PC-3 (cell line): ENCODE measurements around the gene PCAT7. TPM values are rescaled to one million over a fixed set of nuclear protein-coding genes. Genes with fewer than 3 reads are reported as not detected.

Experiments used
- ATAC-seq: fragments of 200-7000 bp; cut with Tn5 transposase; 2 replicates; pipeline ENCODE4 v1.9.1; 2020; ENCODE audit warnings: mild to moderate bottlenecking, moderate library complexity
- BruUV-seq: library from RNA; stranded (reverse); fragments of 400-500 nt; replicated peaks from 2 replicates; lab custom pipeline; 2021; lab: Mats Ljungman, UMichigan
- CTCF ChIA-PET: fragments of 300-600 bp; sonication (Branson Sonifier 250); formaldehyde crosslinking; loops from one replicate; lab custom pipeline; 2022; ENCODE audit warnings: antibody characterized with exemption; lab: Charles Lee
- POLR2A ChIA-PET: fragments of 300-600 bp; sonication (Branson Sonifier 250); formaldehyde crosslinking; loops from one replicate; lab custom pipeline; 2022; ENCODE audit warnings: antibody characterized with exemption; ENCODE audit not compliant: unreplicated experiment; lab: Charles Lee
- DNase-seq: peaks from one replicate; pipeline ENCODE4 v3.0.0-alpha.2; 2015
- H2AFZ ChIP-seq: fragments of 300-600 bp; sonication (generic); 2 replicates; pipeline ENCODE4 v1.6.0; 2016; ENCODE audit warnings: antibody characterized with exemption, low read length
- H3F3A ChIP-seq: fragments of 300-600 bp; sonication (generic); one replicate; pipeline ENCODE4 v1.6.0; 2017; ENCODE audit warnings: antibody characterized with exemption, low read length, control low read depth, mild to moderate bottlenecking; ENCODE audit not compliant: unreplicated experiment
- H3K27ac ChIP-seq: fragments of 300-600 bp; sonication (generic); 2 replicates; pipeline ENCODE4 v1.5.1; 2016; ENCODE audit warnings: mild to moderate bottlenecking, low read length
- H3K27me3 ChIP-seq: fragments of 300-600 bp; sonication (generic); 2 replicates; pipeline ENCODE4 v1.6.1; 2016; ENCODE audit warnings: low read length, mixed read lengths
- H3K36me3 ChIP-seq: fragments of 300-600 bp; sonication (generic); 2 replicates; pipeline ENCODE4 v1.6.1; 2016; ENCODE audit warnings: low read depth, mixed run types, low read length, mixed read lengths
- H3K4me1 ChIP-seq: fragments of 300-600 bp; sonication (generic); 2 replicates; pipeline ENCODE4 v1.5.1; 2016; ENCODE audit warnings: low read length; ENCODE audit not compliant: insufficient read depth
- H3K4me2 ChIP-seq: fragments of 300-600 bp; sonication (generic); 2 replicates; pipeline ENCODE4 v1.6.0; 2016; ENCODE audit warnings: low read length
- H3K4me3 ChIP-seq: fragments of 300-600 bp; sonication (generic); 2 replicates; pipeline ENCODE4 v1.5.1; 2016; ENCODE audit warnings: mild to moderate bottlenecking, low read length, mixed read lengths
- H3K79me2 ChIP-seq: fragments of 300-600 bp; sonication (generic); 2 replicates; pipeline ENCODE4 v1.6.1; 2017; ENCODE audit warnings: low read length, mixed read lengths
- H3K9ac ChIP-seq: fragments of 300-600 bp; sonication (generic); 2 replicates; pipeline ENCODE4 v1.6.0; 2016; ENCODE audit warnings: mild to moderate bottlenecking, low read length
- H3K9me2 ChIP-seq: fragments of 300-600 bp; sonication (generic); replicated peaks from 2 replicates; pipeline ENCODE4 v1.6.1; 2016; ENCODE audit warnings: mixed run types, low read length, mixed read lengths
- H3K9me3 ChIP-seq: fragments of 300-600 bp; sonication (generic); 2 replicates; pipeline ENCODE4 v1.6.1; 2016; ENCODE audit warnings: low read length, mixed read lengths
- H4K20me1 ChIP-seq: fragments of 300-600 bp; sonication (generic); 2 replicates; pipeline ENCODE4 v1.6.1; 2016; ENCODE audit warnings: low read length, mixed read lengths
- CTCF ChIP-seq: fragments of 300-600 bp; sonication (generic); conservative IDR thresholded peaks from 2 replicates; pipeline ENCODE4 v1.5.1; 2017; ENCODE audit warnings: antibody characterized with exemption, low read depth, mild to moderate bottlenecking, low read length
- EZH2 ChIP-seq: fragments of 300-600 bp; sonication (generic); IDR thresholded peaks from one replicate; pipeline ENCODE4 v1.6.1; 2017; ENCODE audit warnings: antibody characterized with exemption, mild to moderate bottlenecking, low read length; ENCODE audit not compliant: unreplicated experiment
- EZH2phosphoT487 ChIP-seq: fragments of 300-600 bp; sonication (generic); IDR thresholded peaks from 2 replicates; pipeline ENCODE4 v1.6.1; 2018; ENCODE audit warnings: mild to moderate bottlenecking, antibody characterized with exemption, low read length, borderline replicate concordance
- intact Hi-C: fragments of 100-400 bp; cut with micrococcal nuclease; formaldehyde crosslinking; loops from 2 replicates; pipeline ENCODE4 v1.9.0; 2023
- total RNA-seq: library from RNA; depleted of rRNA; stranded (reverse); fragments of >200 nt; gene quantifications from 2 replicates; pipeline ENCODE4 v1.2.3, GENCODE V29; 2014; rRNA removed

Gene PCAT7
- total RNA-seq, 1 experiment from 2014 or later: 1.9 TPM

DNA sequence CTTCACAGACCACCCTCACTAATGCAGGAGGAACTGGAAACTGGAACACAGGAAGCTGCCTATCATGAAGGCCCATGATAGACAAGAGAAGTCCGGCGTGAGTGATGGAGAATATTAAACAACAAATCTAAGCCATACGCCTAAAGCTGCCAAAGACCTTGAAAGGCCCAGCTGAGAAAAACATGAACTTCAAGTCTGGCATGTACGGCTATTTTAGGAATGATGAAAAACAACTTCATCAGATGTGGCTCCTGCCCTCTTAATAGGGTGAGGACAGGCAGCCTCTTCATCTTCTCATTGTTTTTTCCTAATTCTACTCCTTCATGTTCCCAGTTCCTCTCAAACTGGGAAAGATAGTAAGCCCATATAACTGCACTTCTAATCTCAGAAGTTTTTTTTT, 64.1 kb downstream of the PCAT7 start:
- H3K4me1 ChIP-seq: no peaks in the 10 kb centered on the region
- no peaks in the 10 kb centered on the region for H4K20me1 ChIP-seq
- H3K27ac ChIP-seq: no peak overlapping the region
- BruUV-seq: no TSS peak
- no peaks in the 10 kb centered on the region for H3K9me2 ChIP-seq
- H3K9me3 ChIP-seq: no peaks in the 10 kb centered on the region
- no peaks in the 10 kb centered on the region for H3F3A ChIP-seq
- ATAC-seq (no peak), DNase-seq (no peak)
- no peaks in the 10 kb centered on the region for H3K27me3 ChIP-seq
- no peak overlapping the region for H3K4me3 ChIP-seq
- CTCF ChIA-PET: no interaction called here
- H3K79me2 ChIP-seq: no peaks in the 10 kb centered on the region
- TF ChIP-seq CTCF (no peak), EZH2phosphoT487 (no peak), EZH2 (no peak)
- H3K9ac ChIP-seq: no peak overlapping the region
- intact Hi-C loops: no loop called here
- H2AFZ ChIP-seq: no peak overlapping the region
- H3K36me3 ChIP-seq: no peaks in the 10 kb centered on the region
- POLR2A ChIA-PET: no interaction called here
- no peak overlapping the region for H3K4me2 ChIP-seq

Other genes with a start within 250 kb of the PCAT7 start
- gene NUTM2F, start 226.4 kb upstream of the PCAT7 start, total RNA-seq: not detected in 2 replicates
- not detected in 2 replicates for gene FBP2, start 38.7 kb downstream of the PCAT7 start, total RNA-seq
- gene FBP1, start 84.4 kb downstream of the PCAT7 start, total RNA-seq: 40.4 and 48.1 TPM in 2 replicates
- gene AOPEP, start 171.6 kb downstream of the PCAT7 start, total RNA-seq: 23.1 and 28.7 TPM in 2 replicates